OCI-LY3 (cell line): ENCODE results near the gene CREB3L2.
"Not testable (repeated sequence)": the region's sequence is repeated elsewhere in the genome, so short reads cannot be mapped to it uniquely, and the experiment has no call there.

Experiments used
- EZH2phosphoT487 ChIP-seq: fragments of 200-600 bp; shearing (Covaris generic); IDR thresholded peaks from 2 replicates; pipeline ENCODE4 v1.6.1; 2018; ENCODE audit warnings: antibody characterized with exemption, mixed run types, low read depth
- TF ChIP-seq, protein P1 (sequence below): fragments of 200-600, 300-600 bp; sonication (generic); IDR thresholded peaks from 2 replicates; pipeline ENCODE4 v1.5.1; 2014; ENCODE audit warnings: antibody characterized with exemption, low read length, low read depth

DNA sequence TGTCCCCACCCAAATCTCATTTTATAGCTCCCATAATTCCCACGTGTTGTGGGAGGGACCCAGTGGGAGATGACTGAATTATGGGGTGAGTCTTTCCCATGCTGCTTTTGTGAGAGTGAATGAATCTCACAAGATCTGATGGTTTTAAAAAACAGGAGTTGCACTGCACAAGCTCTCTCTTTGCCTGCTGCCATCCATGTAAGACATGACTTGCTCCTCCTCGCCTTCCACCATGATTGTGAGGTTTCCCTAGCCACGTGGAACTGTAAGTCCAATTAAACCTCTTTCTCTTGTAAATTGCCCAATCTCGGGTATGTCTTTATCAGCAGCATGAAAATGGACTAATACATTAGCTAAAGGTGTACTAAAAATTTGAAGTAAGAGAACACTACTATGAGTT lies 95.2 kb downstream of the CREB3L2 start:
- TF ChIP-seq, protein P1, sequence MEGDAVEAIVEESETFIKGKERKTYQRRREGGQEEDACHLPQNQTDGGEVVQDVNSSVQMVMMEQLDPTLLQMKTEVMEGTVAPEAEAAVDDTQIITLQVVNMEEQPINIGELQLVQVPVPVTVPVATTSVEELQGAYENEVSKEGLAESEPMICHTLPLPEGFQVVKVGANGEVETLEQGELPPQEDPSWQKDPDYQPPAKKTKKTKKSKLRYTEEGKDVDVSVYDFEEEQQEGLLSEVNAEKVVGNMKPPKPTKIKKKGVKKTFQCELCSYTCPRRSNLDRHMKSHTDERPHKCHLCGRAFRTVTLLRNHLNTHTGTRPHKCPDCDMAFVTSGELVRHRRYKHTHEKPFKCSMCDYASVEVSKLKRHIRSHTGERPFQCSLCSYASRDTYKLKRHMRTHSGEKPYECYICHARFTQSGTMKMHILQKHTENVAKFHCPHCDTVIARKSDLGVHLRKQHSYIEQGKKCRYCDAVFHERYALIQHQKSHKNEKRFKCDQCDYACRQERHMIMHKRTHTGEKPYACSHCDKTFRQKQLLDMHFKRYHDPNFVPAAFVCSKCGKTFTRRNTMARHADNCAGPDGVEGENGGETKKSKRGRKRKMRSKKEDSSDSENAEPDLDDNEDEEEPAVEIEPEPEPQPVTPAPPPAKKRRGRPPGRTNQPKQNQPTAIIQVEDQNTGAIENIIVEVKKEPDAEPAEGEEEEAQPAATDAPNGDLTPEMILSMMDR: not testable (repeated sequence)
- TF ChIP-seq EZH2phosphoT487: not testable (repeated sequence)
